ENCODE measurements around the gene CALB2.

DNA sequence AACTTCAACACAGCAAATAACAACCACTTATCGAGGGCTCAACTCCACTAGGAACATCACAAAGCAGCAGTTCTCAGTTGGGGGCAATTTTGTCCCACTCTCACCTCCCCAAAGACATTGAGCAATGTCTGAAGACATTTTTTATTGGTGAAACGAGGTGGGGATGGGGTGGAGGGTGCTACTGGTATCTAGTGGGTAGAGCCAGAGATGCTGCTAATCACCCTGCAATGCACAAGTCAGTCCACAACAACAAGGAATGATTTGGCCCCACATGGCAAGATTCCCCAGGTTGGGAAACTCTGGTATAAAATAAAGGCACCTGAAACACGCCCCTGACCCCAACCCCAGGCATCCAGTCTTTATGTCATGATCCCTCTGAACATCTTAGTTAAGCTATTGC is 50.0 kb downstream of the CALB2 start:
- no peak for TF ChIP-seq RAD21 (conservative IDR thresholded peaks at IDR 0.05)
- TF ChIP-seq, protein P1, sequence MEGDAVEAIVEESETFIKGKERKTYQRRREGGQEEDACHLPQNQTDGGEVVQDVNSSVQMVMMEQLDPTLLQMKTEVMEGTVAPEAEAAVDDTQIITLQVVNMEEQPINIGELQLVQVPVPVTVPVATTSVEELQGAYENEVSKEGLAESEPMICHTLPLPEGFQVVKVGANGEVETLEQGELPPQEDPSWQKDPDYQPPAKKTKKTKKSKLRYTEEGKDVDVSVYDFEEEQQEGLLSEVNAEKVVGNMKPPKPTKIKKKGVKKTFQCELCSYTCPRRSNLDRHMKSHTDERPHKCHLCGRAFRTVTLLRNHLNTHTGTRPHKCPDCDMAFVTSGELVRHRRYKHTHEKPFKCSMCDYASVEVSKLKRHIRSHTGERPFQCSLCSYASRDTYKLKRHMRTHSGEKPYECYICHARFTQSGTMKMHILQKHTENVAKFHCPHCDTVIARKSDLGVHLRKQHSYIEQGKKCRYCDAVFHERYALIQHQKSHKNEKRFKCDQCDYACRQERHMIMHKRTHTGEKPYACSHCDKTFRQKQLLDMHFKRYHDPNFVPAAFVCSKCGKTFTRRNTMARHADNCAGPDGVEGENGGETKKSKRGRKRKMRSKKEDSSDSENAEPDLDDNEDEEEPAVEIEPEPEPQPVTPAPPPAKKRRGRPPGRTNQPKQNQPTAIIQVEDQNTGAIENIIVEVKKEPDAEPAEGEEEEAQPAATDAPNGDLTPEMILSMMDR (IDR thresholded peaks at IDR 0.05; ENCODE audit: poor library complexity, severe bottlenecking), result no peak
- TF ChIP-seq, protein P2, sequence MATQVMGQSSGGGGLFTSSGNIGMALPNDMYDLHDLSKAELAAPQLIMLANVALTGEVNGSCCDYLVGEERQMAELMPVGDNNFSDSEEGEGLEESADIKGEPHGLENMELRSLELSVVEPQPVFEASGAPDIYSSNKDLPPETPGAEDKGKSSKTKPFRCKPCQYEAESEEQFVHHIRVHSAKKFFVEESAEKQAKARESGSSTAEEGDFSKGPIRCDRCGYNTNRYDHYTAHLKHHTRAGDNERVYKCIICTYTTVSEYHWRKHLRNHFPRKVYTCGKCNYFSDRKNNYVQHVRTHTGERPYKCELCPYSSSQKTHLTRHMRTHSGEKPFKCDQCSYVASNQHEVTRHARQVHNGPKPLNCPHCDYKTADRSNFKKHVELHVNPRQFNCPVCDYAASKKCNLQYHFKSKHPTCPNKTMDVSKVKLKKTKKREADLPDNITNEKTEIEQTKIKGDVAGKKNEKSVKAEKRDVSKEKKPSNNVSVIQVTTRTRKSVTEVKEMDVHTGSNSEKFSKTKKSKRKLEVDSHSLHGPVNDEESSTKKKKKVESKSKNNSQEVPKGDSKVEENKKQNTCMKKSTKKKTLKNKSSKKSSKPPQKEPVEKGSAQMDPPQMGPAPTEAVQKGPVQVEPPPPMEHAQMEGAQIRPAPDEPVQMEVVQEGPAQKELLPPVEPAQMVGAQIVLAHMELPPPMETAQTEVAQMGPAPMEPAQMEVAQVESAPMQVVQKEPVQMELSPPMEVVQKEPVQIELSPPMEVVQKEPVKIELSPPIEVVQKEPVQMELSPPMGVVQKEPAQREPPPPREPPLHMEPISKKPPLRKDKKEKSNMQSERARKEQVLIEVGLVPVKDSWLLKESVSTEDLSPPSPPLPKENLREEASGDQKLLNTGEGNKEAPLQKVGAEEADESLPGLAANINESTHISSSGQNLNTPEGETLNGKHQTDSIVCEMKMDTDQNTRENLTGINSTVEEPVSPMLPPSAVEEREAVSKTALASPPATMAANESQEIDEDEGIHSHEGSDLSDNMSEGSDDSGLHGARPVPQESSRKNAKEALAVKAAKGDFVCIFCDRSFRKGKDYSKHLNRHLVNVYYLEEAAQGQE (IDR thresholded peaks at IDR 0.05; ENCODE audit: borderline replicate concordance), result no peak
- no peak for TF ChIP-seq EZH2 (IDR thresholded peaks at IDR 0.05; ENCODE audit: borderline replicate concordance, insufficient read depth, low read length, poor library complexity, severe bottlenecking)
- TF ChIP-seq POLR2AphosphoS5 (IDR thresholded peaks at IDR 0.05), result no peak

Data from neural cell (in vitro differentiated cells).